GM04504 (cell line): ENCODE results near the gene MOB3A.

Experiments
- DNase-seq: peaks from one replicate; pipeline ENCODE4 v3.0.0-alpha.2; 2012; ENCODE audit warnings: low read depth

Gene MOB3A

DNA sequence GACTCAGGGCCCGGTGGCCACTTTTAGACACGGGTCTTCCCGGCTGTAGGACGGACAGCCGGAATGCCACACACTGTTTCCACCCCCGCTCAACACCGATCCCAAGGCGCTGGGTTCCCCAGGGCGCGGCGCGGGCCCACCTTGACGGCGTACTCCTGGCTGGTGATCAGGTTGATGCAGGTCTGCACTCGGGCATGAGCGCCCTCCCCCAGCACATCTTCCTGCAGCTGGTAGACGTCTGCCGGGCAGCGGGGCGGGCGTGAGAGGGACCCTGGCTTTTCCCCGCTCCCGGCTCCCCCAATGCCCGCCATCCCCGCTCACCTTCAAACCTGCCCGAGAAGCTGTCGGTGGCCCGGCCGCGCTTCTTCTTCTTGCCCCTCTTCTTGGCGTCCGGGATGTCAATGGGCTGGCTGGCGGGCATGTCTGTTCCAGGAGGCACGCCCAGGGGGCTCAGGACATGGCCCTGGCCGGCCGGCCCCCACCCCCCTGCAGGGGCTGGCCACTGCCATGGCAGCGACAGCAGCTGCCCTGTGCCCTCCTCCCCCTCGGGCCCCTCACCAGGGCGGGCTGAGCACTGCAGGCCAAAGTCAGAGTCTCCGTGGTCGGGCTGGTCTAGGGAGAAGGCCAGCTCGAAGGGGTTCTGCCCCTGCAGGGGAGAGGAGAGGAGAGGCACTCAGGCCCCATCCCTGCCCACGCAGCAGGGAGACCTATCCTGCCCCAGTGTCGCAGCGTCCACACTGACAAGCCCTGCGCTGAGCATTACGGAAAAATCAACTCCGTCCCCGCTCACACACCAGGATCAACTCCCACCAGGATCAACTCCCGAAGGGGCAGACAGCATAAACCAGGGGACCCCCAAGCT, 49.8 kb downstream of the MOB3A start:
- no peak for DNase-seq

DNA sequence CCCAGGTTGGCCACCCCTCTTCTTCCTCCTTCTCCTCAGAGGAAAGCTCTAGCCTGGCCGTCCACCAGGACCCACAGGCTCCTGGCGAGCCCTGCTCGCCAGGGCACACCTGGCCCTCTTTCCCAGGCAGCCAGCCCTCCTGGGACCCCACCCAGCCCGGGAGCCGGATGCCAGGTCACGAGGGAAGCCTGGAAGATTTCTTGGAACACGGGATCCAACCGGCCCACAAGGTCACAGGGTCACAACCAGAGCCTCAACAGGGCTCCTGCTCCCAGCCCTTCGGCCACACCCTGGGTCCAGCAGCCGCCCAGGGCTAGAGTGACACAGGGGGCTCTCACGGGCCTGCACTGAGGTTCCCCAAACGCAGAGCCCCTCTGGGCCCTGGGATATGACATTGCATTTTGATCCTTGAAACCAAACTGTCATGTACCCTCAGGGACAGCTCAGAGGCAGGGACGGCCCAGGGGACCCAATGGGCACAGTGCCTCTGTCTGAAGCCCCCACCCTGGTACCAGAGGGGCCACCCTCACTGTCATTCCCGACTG, 50.6 kb downstream of the MOB3A start:
- DNase-seq: no peak

DNA sequence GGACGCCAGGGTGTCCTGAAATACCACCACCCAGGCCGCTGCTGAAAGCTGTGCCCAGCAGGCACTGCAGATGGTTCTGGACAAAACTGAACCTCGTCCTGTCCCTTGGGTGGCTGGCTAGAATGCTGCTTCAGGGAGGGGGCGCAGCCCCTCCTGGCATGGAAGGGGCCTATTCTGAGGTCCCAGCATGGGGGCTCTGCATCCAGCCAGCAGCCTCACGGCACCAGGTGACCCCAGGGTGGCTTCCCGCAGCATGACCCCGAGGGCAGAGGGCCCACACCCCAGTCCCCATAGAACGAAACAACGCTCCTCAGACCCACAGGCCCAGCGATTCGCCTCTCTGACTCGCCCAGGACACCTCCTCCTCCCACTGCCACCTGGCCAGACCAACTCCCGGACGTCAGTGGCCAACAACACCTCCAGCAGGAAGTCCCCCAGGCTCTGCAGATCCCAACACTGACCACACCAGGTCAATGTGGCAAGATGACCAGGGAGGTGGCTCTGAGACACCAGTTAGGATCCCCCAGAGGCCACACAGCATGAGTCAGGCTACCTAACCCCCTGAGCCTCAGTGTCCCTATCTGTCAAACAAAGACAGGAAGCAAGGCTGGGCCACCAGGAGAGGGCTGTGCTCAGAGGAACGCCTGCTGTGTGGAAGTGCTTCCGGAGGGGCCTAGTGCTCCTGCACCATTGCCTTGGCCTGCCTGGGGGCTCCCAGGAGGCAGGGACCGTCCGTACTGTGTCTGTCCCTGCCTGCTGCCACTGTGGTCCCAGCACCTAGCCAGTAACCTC, 51.2 kb downstream of the MOB3A start:
- DNase-seq: no peak

DNA sequence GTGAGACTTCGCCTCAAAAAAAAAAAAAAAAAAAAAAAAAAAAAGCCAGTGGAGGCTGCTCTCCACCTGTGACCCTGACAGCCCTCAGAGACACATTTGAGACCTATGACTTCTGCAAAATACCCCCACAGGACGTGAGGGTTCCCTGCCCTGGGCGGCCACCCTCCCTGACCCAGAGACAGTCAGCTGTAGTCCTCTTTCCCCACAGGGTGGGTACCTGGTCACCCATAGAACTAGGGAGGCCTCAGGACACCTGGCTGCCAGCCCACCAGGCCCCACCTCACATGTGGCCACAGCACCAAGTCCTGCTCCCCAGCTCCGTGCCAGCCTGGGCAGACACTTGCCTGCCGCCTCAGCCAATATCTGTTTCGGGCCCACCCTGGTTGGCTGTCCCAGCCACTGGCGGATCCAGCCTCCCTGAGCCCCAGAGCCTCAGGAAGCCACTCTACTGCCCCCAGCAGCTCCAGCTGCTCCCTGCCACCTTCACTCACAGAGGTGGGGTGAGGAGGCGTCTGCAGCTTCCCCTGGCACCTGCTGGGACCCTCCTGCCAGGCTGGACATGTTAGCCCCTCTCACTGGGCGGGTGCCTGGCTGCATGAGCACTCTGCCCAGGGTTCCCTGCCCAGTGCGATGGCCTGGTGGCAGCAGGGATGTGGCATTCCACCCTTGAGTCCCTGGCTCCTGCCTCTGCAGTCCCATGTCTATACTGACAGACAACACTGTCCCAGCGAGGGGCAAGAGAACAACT, 52.0 kb downstream of the MOB3A start:
- DNase-seq: no peak

DNA sequence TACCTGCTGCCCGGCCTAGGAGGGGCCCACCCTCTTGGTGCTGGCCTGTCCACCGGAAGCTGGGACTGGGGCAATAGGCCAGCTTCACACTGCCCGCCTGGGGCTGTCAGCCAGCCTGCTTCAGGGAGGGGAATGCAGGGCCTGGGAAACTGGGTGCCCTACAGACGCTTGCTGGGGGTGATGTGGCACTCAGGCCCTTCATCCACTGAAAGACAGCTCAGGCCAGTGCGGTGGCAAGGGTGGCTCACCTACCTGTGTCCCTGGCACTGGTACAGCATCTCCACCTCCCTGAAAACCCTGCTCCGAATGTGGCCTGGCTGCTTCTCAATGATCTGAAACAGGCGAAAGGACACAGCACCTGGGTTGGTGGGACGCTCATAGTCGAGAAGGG, 52.9 kb downstream of the MOB3A start:
- no peak for DNase-seq

DNA sequence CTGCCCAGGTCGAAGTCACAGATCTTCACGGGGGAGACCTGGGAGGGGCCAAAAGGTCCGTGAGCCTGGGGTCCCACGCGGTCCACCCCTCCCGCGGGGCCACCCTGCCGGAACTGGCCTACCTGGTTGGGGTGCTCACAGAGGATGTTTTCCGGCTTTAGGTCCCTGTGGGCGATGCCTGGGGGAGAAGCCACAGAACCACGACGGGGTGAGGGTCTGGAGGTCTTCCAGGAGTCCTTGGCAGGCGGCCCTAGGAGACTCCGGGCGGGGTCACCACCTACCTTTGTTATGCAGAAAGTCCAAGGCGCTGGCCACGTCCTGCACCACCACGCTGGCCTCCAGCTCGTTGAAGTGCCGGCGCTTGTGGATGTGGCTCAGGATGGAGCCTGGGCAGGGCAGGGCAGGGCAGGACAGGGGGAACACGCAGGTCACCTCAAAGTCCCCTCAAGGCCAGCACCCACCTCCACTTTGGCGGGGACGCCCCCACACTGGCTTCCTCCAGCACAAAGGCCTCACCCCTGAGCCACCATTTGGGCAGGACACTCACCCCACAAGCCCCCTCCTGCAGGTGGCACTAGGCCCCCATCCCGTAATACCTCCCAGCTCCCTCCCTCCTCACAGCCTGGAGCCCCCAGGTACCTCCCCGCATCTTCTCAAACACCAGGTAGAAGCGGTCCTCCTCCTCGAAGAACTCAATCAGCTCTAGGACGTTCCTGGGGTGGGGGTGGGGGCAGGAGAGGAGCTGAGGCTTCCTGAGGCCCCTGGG, 53.5 kb downstream of the MOB3A start:
- DNase-seq: no peak

DNA sequence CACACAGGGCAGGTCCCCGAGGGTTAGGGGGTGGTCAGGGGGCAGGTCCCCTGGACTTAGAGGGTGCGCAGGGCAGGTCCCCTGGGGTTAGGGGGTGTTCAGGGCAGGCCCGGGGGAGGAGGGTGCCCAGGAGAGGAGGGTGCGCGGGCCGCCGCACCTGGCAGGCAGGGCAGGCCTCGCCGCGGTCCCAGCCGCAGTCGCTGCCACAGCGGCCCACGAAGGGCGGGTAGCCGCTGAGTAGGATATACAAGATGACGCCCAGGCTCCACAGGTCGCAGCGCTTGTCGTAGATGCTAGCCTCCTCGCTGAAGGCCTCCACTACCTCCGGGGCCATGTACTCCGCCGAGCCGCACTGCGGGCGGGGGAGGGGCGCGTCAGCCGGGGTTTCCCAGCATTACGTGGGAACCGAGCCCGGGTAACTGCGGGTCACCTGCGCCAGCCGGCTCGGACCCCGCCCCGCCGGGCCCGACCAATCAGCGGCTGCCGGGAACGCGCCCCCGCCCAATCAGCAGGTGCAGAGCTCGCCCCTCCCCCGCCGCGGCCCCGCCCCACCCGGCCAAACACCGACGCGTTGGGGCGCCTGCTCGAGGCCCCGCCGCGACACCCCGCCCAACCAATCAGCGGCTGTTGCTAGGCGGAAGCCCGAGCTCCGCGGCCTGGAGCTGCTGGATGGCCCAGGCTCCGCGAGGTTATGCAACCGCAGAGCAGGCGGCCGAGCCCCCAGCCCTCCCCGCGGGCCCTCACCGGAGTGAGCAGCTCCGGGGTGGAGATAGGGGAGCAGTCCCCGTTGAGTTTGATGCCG, 54.2 kb downstream of the MOB3A start:
- DNase-seq: no peak

DNA sequence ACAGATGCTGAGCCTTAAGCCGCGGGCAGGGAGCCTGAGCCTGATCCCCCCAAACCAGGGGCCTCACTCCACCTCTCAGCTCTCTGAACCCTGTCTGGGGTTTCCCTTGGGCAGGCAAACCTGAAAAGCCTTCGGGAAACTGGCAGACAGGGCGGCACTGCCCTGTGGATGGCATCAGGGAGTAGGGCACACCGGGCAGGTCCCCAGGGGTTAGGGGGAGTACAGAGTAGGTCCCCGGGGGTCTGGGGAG, 54.8 kb downstream of the MOB3A start:
- no peak for DNase-seq

DNA sequence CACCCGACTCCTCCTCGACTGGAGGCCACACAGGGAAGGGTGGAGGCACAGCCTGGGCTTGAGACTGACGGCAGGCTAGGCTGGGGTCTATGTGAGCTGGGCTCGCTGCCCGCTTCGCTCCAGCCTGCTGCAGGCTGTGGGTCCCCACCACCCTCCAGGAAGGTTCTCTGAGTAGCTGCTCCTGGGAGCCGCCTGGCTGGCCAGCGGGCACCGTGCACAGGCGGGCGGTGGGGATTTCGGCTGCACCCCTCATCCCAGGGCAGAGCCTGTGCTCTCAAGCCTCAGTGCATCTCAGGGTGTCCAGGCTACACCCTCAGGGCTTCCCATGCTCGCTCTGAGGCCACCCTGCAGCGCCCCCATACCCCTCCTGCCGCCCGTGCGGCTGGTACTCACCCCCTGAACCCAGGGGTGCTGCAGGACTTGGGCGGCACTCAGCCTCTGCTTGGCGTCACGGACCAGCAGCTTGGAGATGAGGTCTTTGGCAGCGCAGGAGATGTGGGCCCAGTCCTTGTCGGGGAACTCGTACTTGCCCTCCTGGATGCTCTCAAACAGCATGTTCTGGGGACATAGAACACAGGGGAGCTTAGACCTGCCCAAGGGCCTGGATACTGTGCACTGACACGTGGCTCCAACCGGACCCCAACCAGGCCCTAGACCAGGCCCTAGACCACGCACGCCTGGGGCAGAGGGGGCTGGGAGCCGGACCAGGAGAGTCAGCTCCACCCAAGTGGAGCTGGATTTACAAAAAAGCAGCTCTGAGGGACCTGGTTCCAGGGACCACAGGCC, 55.3 kb downstream of the MOB3A start:
- DNase-seq: no peak

DNA sequence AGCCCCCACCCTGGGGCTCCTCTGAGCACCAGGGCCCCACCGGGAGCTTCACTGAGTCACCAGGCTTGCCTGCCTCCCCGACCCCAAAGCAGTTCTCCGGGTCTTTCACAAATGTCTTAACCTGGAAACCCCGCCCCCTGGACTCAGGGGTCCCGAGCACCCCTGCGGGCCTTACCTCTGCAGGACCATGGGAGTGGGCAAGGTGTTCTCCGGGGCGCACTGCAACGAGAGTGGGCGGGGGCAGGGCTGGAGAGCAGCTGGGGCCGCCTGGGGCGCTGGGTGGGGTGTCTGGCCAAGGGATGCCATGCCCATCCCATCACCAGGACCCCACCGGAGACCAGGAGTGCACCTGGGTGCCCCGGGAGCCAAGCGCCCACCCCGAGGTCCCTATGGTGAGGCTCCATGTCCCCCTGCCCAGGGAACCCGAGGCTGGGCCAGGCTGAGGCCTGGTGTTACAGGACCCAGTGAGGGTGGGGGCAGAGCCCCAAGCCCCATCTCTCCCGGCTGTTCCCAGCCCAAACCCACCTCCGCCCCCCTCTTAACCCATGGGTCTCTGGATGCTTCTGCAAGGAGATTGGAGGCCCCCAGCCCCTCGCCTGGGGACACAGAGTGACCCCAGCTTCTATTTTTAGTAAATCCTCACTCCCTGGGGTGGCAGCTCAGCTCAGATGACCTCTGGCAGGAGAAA, 56.0 kb downstream of the MOB3A start:
- no peak for DNase-seq

DNA sequence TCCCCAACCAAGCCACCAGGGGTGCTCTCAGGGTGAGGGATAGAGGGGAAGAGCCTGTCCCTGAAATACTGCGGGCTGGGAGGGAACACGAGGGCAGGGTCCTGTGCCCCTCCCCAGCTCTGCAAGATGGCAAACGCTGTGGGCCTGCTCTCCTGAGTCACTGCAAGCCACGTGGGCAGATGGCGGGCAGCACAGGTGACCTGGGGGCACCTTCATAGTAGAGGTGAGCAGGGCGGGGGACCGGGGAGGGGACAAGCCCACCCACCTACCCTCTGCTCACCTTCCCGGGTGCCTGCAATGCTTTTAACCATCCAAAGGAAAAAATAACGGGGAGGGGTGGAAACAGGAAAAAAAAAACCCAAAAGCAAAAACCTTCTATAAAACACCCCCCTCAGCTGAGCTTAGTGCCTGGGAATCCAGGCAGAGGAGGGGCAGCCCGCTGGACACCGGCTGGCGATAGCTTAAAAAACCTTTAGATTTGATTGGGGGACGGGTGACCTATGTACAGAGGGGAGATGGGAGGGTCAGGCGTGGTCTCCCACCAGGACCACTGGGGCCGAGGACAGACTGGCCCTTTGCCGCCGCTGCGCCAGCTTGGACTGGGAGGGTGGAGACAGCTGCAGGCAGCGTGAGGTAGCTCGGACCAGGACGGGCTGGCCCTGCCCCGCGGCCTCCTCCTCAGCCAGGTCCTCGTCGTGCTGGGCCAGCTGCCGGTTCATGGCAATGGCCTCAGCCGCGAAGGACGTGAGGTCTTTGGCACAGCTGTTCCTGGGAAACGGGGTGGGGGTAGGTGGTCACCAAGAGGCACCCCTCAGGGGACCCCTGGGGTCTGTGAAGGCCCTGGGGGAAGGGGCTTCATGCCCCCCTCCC, 56.8 kb downstream of the MOB3A start:
- DNase-seq: no peak

DNA sequence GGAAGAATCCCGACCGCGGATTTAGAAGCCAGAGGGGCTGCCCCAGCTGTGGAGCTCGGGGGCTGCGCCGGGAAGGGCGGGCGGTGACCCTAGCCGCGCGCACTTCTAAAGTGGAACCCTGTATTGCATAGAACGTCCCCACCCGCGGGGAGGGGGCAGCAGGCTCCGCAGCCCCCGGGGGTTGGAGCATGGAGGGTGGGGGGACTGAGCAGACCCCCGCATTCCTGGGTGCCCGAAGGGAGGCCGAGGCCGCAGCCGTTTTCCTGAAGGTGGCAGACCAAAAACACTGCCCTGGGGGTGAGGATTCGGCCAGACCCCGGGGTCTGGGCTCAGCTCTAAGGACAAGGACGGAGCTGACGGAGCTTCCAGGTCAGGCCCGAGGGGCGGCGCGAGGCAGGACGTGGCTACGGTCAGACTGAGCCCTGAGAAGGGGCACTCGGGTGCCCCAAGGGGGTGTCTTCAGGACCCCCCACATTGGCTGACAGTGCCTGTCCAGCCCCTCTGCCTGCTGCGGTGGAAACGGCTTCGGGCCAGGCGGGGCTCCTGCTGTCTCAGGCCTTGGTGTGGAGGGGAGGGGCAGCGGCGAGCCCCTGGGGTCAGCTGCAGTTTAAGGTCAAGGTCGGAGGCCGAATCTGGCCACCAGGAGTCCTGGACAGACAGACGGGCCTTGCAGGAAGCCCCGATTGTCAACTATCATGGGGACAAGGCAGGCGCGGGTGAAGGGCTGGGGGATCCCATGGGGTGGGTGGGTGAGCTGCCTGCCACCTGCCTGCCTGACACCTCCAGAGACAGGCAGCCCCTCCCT, 57.6 kb downstream of the MOB3A start:
- no peak for DNase-seq

DNA sequence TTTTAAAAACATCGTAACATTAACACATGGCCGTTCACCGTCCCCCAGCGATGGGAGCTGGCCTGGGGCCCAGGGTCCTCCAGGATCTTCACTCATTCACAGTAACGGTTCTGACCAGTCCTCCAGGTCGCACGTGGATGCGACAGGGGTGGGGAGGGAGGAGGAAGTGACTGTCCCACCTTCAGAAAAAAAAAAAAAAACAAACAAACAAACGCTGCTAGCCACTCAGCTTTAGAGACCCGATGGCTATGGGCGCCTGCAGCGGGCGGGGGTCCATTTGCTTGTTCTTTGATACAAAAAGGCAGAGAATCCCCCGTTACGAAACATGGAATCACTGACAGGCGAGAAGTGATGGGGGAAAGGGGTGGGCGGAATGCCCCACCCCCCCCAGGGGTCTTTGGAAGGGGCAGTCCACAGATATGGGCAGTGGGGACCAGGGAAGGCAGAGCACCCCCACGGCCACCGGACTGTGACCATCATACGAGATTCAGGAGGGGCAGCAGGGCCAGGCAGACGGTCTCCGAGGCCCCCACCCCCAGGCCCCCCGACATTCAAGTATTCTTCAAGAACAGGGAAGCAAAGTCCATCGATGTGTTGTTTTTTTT, 58.4 kb downstream of the MOB3A start:
- no peak for DNase-seq

DNA sequence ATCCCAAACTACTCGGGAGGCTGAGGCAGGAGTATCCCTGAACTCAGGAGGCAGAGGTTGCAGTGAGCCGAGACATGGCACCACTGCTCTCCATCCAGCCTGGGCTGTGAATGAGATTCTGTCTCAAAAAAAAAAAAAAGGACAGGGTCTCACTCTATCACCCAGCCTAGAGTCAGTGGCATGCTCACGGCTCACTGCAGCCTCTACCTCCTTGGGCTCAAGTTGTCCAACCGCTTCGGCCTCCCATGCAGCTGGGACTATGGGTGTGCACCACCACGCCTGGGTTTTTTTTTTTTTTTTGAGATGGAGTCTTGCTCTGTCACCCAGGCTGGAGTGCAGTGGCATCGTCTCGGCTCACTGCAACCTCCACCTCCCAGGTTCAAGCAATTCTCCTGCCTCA, 59.7 kb downstream of the MOB3A start:
- no peak for DNase-seq

DNA sequence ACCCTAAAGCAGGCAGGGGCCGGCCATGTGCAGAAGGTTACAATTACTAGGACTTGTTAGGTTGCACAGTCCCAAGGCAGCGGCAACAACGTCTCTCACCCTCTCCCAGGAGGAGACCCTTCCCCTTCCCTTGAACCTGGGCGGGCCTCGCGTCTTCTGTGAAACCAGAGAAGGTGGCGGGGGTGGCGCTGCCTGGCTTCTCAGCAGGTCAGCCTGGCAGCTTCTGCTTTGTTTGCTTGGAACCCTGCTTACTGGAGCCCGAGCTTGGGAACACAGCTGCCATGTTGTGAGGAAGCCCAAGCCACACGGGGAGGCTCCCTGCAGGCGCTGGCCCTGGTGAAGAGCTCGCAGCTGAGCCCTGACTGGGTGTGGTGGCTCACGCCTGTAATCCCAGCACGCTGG, 60.5 kb downstream of the MOB3A start:
- DNase-seq: no peak

DNA sequence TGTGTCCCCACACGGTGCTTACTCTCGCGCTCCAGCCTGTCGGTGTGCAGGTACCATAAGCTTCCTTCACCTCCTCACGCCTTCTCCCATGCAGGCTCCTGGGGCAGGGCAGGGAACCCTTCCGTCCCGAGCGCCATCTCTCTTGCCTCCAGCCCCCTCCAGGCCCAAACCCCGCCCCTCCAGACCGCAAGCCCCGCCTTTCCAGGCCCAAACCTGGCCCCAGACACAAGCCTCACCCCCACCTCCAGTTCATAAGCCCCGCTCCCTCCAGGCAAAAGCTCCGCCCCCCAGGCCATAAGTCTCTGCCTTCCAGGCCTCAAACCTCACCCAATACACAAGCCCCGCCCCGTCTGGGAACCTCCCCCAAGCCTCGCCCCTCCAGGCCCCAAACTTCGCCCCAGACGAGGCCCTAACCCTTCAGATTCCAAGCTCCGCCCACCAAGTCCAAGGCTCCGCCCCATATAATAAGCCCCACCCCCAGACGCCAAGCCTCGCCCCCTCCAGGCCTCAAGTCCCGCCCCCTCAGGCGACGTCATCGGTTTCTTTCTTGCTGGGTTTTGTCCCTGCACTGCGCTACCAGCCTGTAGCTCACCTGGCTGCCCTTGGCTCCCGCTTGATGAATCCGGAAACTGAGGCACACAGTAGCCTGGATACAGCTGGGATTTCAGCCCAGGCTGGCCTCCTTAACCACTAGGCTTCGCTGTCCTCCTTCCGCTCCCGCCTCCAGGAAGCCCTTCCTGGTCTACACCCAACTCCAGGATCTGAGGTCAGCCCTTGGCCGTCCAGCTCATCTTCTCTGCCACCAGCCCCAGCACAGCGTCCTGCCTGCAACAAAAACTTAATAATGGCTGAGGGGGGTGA, 61.2 kb downstream of the MOB3A start:
- DNase-seq: no peak
